HG03196 (cell line): ENCODE measurements around the gene CMBL.
A peak's percentile ranks its signal among the peaks of the same experiment; 100 is the strongest.

Source experiments
- ATAC-seq: cut with Tn5 transposase; IDR thresholded peaks from one replicate; pipeline ENCODE4 v1.9.1; 2021; ENCODE audit not compliant: unreplicated experiment

CMBL gene

DNA sequence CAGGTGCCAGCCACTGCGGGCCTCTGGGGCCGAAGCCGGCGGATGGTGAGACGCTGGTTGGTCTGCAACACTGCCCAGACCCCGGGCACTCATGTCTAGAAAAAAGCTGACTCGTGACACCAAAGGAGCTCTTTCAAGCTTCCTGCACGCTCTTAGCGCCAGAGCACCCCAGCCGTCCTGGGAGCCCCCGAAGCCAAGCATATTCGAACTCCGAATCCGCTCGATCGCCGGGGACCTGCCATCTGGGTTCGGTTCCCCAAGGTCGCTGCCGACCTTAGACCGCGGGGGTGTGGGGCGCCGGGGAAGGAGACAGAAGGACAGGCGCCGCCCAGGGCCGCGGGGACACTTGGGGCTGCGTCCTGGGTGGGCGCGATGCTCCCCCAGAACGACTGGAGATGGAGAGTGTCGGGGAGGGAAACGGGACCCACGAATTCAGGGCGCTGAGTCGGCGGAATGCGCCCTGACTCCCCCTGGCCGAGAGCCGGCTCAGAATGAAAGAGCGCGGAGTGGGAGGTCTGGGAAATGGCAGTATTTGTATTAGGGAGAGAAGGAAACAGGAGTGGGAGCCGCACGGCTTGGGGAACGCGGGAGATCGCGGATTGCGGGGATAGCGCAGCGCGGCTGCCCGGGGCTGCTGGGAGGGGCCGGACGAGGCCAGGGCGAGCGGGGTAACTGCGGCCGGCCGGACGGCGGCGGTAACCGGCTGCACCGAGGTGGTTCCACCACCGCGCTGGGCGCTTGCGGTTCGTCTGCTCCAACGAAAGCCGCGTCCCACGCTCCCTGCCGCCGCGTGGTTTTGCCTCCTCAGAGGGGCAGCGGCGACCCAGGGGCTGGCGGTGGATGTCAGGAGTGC, 25.7 kb upstream of the CMBL start:
- no peak for ATAC-seq

DNA sequence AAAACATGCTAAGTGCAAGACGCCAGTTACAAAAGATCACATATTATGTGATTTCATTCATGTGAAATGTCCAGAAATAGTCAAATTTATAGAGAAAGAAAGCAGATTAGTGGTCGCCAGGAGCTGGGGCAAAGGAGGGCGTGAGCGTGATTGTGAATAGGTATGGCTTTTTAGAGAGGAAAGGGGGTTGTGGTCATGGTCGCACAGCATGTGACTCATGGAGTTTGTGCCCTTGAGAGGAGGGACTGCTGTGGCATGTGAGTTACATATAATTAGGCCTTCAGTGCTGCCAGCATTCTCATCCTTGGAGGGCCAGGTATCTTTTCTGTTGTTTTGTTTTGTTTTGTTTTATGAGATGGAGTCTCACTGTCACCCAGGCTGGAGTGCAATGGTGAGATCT, 24.6 kb upstream of the CMBL start:
- ATAC-seq, result no peak

DNA sequence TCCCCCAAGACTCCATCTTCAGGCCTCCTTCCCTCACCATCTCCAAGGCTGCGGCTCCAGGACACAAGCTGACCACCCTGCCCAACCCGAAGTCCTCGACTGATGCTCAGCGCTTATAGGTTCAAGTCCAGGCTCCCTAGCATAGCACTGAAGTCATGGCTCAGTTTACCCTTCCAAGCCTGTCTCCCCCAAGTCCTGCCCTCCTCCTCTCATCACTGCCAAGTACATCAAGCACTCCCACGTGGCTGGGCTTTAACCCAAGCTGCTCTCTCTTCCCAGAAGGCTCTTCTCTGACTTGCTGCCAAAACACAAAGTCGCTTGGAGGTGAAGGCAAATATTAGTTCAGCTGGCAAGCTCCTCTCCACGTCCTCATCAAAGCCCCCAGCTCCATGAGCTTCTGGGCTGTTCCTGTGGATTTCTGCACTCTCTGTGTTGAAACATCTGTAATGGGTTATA, 23.7 kb upstream of the CMBL start:
- no peak for ATAC-seq

DNA sequence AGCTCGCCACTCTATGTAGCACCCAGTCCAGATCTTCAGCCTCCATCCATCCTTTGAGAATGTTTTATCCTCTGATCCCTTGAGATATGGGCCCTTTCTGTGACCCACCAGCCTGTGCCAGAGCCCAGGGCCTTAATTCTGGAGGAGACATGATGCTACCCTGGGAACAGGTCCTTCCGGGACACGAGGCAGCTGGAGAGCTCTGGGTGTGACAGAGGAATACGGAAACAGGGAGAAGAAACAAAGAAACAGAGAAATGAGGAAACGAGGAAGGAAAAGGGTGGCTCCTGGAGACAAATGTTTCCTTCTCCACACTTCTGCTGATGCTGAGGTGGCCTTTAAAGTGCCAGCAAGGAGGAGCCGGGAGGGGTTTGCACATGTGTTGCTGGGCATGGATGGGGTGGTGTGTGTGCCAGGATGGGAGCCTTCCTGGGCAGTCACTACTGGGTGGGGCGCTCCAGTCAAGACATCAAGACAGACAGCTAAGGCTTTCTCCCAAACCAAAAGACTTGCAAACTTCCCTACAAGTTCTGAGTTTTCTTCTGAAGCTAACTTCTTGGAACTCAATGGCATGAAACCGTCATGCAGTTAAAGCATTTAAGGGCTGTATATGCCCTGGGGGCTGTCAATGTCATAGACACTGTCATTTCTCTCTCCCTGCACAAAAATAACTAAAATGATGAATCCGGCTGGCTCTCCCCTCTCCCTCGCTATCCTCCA, 23.0 kb upstream of the CMBL start:
- ATAC-seq, result no peak

DNA sequence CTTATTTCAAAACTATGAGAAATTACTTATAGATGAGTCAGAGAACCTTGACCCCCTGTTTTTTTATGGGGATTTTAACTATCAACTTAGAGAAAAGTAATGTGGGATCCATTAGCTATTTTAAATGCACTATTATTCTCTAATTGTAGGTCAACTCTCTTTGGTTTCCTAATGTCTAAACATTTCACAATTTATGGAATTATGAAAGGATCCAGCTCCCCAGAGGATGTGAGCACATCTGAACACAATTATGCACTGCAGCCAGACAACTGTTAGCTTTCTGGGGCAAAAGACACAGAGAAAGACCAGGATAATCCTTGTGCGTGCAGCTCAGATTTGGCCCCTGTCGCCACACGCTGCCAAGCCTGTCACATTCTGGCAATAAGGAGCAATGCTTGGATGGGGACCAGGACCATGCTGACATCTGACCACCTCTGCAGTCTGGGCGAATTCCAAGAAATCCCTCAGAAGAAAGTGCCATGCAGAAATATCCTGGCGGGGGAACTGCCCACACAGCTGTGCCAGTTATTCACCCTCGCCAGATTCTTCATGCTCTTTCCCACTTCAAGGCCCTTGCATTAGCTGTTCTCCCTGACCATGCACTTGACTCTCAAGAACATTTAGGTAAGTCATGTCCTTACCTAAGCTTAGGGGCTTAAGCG, 22.2 kb upstream of the CMBL start:
- no peak for ATAC-seq

DNA sequence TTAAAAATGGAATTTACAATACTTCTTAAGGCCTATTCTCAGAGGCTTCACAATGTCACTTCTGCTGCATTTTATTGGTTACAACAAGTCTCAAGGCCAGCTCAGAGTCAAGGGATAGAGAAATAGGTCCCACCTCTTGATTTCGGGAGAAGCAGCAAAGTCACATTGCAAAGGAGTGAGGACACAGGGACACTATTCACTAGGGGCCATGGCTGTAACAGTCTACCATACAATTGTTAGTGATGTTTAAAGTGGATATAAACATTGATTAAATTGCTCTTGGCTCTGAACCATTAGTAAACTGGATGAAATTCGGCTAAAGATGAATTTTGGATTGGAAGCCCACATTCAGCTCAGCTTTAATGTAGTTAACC, 21.7 kb upstream of the CMBL start:
- ATAC-seq, result no peak

DNA sequence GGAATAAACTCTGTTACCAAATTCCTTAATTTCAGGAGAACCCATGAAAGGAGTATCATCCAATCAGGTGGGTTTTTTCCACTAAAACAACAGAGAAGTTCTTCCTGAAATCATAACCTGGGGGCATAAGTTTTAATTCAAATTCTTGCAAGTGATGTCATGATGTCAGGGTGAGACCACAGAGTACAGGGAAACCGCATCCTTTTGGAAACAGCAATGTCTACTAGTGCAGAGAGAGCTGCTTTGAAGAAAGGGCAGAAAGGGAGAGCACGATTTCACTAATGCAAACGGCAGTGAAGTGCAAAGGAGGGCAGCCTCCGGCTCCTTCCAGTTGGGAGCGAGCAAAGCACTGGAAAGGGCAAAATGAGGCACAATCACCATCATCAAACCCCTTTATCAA, 20.6 kb upstream of the CMBL start:
- ATAC-seq, result no peak

DNA sequence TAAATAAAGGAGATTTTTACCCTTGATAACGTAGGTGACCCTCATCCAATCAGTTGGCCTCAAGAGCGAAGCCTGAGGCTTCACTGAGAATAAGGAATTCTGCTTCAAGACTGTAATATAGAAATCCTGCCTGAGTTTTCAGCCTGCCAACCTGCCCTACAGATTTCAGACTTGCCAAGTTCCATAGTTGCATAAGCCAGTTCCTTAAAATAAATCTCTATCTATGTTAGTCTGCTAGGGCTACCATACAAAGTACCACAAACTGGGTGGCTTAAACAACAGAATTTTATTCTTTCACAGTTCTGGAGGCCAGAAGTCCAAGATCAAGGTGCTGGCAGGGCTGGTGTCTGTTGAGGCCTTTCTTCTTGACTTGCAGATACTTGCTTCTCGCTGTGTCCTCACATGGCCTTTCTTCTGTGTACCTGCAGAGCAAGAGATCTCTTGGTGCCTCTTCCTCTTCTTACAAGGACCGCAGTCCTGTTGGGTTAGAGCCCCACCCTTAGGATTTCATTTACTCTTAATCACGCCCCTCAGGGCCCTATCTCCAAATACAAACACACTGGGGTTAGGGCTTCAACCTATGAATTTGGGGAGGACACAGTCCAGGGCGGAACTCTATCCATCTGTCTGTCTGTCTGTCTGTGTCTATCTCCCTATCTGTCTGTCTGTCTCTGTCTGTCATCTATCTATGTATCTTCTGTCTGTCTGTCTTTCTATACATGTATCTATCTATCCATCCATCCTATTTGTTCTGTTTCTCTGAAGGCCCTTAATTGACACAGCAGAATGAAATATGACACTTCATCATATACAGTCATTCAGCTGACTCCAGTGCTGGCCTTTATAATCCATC, 17.0 kb upstream of the CMBL start:
- ATAC-seq, result no peak

DNA sequence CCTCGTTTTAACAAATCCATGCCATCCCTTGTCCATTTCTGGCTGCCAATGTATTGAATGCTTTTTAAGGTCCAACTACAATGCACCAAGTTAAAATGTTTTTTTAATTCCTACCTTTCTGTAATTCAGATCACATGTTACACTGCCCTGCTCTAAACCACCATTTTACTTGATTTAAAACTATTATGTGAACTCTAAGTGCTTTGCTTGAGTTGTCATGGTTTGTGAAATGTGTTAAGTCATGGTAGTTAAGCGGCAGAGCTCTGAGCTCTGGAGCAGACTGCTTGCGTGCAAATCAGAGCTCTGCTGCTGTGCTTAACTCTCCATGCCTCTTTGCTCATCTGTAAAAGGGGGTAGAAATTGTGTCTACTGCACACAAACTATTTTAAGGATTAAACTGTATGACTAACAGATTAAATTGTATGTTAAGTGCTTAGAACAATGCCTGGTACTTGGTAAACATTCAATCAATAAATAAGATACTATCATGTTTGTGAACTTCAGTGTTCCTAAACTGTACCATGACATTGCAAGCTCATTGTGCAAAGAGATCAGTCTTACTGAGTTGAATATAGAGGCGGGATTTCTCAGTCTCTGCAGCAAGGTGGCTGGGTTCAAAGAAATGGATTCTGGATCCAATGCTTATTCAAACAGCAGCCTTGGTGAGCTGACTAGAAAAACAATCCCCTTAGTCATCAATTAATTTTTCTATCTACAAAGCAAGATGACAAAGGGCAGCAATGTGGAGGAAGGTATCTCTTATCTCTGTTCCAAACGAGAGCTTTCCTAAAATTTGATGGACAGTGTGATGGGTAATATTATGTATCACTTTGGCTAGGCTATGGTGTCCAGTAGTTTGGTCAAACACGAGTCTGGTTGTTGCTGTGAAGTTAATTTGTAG, 16.1 kb upstream of the CMBL start:
- no peak for ATAC-seq

DNA sequence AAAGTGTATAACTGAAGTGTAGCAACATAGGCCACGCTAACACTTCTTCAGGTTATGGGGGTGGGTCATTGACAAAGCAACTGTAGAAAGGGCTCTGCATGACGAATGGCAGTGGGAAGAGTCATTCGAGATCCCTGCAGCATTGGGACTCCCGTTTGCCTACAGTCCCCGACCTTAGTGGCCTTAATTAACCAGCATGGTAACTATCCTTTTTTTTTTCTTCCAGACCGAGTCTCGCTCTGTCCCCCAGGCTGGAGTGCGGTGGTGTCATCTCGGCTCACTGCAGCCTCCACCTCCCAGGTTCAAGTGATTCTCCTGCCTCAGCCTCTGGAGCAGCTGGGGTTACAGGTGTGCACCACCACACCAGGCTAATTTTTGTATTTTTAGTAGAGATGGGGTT, 14.2 kb upstream of the CMBL start:
- no peak for ATAC-seq

DNA sequence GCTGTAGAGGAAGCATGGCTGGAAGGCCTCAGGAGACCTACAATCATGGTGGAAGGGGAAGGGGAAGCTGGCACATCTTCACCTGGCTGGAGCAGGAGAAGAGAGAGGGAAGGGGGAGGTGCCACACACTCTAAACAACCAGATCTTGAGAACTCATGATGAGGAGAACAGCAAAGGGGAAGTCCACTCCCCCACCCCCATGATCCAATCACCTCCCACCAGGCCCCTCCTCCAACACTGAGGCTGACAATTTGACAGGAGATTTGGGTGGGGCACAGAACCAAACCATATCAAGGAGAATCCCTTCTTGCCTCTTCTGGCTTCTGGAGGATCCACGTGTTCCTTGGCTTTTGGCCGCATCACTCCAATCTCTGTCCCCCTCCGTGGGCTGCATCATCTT, 13.1 kb upstream of the CMBL start:
- ATAC-seq, result no peak

DNA sequence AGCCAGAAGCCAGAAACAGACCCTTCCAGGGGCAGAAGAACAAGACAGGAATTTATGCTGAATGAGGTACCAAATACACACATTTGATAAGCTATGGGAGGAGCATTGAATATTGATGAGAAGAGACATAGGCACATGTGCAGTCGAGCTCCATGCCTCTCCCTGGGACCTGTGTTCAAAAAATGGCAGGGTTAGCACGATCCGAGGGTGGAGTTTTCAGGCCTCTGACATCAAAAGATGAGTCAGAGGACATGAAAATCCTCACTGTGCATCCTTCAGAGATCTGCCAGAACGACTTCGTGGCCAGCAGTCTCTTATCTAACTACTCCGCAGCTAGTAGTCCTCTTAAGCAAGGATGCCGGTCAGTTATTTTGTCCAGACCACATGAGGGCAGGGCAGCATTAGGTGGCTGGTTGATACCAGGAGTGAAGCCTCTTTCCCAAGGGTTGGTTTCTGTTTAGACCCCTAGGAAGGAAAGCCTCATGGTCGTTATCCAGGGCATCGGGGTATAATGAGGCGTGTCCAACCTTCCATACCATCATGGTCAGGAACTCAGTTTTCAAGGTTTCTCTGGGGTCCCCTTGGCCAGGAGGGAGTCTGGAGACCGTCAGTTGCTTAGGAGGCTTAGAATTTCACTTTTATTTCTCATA, 11.6 kb upstream of the CMBL start:
- no peak for ATAC-seq

DNA sequence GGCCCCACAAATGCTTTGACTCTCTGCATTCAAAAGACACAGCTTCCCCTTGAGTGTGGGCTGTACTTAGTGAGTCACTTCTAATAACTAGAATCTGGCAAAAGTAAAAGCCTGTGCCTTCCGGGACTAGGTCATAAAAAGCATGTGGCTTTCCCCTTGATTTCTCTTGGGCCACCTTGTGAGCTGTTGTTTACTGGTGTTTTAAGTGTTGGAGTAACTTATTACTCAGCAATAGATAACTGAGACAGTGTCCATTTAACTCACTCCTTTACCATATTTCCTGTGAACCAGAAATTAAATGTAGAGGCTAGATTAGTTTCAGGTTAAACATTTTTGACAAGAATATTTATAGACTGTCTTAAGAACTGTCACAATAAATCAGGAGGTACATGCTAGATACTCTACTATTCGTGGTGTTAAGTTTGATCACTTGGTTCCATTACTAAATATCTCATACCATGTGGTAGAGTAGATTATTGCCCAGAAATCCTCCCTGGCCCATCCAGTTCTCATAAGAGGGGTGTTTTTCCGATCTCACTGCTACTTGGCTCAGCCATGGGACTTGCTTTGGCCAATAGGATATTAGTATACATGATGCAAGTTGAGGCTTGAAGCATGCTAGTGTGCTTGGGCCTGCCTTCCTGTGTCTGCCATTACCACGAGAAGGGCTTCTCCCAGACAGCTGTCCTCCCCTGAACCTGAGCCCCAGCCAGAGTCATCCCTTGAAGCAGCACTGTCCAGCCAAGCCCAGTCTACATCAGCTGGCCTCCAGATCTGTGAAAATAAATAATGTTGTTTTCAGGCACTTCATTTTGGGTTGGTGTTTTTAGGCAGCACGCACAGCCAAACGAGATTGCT, 10.4 kb upstream of the CMBL start:
- peak; percentile 66 for ATAC-seq

DNA sequence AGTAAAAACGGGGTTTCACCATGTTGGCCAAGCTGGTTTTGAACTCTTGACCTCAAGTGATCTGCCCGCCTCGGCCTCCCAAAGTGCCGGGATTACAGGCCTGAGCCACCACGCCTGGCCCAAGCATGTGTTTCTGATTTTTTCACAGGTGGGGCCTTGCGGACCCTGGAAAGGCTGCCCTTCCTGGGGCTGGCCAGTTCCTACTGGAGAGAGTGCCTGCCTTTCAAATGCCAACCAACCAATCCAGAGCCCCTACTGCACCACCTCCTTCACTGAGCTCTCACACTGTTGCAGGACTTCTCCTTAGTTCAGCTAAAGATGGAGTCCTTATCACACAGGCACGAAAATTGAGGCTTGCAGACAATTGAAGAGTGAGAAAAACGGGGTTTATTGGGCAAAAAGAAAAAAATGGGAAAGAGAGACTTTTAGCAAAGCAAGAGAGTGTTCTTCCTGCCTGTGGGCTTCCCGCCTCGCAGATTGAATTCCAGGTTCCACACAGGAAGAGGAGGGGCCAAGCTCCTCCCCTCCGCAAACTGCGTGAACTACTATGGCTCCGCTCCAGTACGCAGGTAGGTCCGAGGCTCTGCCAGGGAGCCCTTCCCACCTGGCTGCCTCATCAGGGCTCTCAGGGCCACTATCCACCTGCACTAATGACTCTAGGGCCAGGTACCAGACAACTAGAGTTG, 8.3 kb upstream of the CMBL start:
- no peak for ATAC-seq

DNA sequence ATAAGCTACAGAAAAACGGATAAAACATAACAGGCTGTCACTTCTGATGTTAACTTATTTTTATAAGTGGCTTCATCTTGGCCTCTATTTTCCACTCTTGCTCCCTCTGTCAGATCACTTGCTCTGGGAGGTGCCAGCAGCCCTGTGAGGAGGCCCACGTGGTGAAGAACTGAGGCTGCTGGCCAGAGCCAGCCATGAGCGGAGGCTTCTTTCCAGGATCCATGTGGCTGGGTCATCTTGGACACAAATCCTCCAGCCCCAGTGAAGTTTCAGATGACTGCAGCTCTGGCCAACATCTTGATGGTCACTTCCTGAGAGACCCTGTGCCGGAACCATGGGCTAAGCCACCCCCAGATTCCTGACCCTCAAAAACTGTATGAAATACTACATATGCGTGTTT, 7.5 kb upstream of the CMBL start:
- no peak for ATAC-seq

DNA sequence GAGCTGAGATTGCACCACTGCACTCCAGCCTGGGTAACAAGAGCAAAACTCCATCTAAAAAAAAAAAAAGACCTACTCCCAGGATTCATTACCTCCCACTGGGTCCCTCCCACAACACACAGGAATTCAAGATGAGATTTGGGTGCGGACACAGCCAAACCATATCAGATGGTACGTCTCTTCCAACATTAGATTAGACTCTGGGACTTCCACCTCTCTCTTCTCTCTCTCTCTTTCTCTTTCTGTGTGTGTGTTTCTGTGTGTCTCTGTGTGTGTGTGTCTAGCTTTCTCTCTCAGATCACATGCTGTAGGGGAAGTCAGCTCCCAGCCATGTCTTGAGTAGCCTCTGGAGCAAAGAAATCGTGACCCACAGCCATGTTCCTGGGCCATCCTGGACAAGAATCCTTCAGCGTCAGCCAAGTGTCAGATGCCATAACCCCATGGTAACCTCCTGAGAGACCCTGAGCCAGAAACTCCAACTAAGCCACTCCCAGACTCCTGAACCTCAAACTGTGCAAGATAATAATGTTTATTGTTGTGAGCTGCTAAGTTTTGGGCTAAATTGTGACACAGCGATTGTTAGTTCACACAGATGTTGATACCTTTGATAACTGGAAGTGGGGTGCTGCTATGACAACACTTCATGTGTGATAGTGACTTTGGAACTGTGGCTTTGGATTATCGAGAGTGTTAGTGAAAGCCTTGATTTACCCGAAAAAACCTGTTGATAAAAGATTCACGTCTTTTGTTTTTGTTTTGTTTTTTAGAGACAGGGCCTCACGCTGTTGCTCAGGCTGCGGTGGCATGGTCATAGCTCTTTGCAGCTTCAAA, 4.1 kb upstream of the CMBL start:
- no peak for ATAC-seq
